ENCODE measurements around the gene ALS2CL.

Gene ALS2CL

DNA sequence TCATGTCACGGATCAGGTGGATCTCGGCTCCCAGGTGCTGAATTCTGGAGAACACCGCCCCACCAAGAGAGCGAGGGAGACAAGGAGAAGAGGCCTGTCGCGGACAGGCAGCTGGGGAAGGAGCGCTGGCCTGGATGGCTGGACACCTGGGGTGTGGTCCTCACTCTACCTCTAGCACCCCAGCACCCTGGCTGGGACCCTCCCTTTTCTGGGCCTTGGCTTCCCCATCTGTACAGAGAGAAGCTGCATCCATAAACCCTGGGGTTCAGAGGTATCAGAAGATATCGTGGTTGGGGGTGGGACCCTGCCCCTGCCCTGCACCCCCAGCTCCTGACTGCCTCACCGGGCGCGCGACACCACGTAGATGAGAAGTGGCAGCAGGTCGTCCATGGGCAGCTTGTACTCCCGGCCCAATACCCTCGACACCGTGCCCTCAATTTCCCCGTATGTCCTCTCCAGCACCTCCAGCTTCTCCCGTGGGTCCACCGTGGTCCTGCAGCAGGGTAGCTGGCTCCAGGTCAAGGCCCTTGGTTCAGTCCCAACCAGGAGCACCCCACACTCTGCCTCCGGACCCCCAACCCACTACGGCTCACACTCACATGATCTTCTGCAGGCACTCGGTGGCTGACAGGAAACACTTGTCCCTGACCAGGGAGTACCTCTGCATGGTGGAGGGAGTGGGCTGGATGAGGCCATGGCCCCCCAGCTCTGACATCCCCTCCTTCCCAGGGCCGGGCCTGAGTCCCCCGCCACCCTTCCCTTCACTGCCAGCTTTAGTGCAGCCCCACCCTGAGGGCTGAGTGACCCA, 21.7 kb downstream of the ALS2CL start:
- H3K27me3 ChIP-seq = no peaks in the 10 kb centered on the region
- no peak overlapping the region for H3K4me3 ChIP-seq (ENCODE audit: low read depth, low read length)
- H3K4me1 ChIP-seq = no peaks in the 10 kb centered on the region
- no peaks in the 10 kb centered on the region for H3K36me3 ChIP-seq
- DNase-seq = peak; percentile 2
- no peaks in the 10 kb centered on the region for H3K9me3 ChIP-seq
- no peak for TF ChIP-seq CTCF (IDR thresholded peaks at IDR 0.05; ENCODE audit: low read depth, low read length)

DNA sequence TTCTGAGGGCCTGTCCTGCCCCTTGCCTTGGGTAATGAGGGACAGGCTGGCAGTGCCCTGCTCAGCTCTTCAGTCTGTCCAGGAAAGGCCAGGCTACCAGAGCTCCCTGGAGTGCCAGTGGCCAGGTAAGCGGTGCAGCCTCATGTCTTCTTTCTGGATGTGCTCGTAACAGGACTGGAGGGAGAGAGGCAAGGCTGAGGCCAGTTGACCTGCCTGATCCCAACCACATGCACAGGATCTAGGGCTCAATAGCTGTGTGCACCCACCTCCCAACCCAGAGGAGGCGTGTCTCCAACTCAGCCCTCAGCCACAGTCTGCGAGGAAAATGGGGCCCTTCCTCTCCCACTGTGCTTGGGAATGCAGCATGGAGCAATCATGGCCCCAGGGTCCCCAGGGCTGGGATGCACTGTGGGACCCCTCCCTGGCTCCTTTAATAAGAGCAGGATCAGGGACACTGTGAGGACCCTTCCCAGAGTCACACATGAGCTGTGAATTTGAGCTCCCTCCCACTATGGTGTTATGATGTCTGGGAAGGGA, 22.5 kb downstream of the ALS2CL start:
- Histone ChIP-seq H3K4me3 (ENCODE audit: low read depth, low read length) (no peak overlapping the region), H3K27me3 (no peaks in the 10 kb centered on the region)
- no peak for TF ChIP-seq CTCF (IDR thresholded peaks at IDR 0.05; ENCODE audit: low read depth, low read length)

GRCh38 chr3:46670000-46670890, 23.2 kb downstream of the ALS2CL start:
- no peaks in the 10 kb centered on the region for H3K27me3 ChIP-seq
- no peak for TF ChIP-seq CTCF (IDR thresholded peaks at IDR 0.05; ENCODE audit: low read depth, low read length)
- no peak overlapping the region for H3K4me3 ChIP-seq (ENCODE audit: low read depth, low read length)
- no peaks in the 10 kb centered on the region for H3K36me3 ChIP-seq
- H3K9me3 ChIP-seq = no peaks in the 10 kb centered on the region
- no peaks in the 10 kb centered on the region for H3K4me1 ChIP-seq
- peak; percentile 1 for DNase-seq

More for the DNA sequence above, 22.5 kb downstream of the ALS2CL start:
- Histone ChIP-seq H3K9me3 (no peaks in the 10 kb centered on the region), H3K4me1 (no peaks in the 10 kb centered on the region), H3K36me3 (no peaks in the 10 kb centered on the region)
- DNase-seq = peak; percentile 0

- Histone ChIP-seq H3K9me3 (no peaks in the 10 kb centered on the region), H3K36me3 (no peaks in the 10 kb centered on the region), H3K4me3 (ENCODE audit: low read depth, low read length) (no peak overlapping the region), H3K27me3 (no peaks in the 10 kb centered on the region), H3K4me1 (no peaks in the 10 kb centered on the region)
- no peak for DNase-seq
- no peak for TF ChIP-seq CTCF (IDR thresholded peaks at IDR 0.05; ENCODE audit: low read depth, low read length)
Measured at GRCh38 chr3:46669191-46669999, 24.1 kb downstream of the ALS2CL start.

DNA sequence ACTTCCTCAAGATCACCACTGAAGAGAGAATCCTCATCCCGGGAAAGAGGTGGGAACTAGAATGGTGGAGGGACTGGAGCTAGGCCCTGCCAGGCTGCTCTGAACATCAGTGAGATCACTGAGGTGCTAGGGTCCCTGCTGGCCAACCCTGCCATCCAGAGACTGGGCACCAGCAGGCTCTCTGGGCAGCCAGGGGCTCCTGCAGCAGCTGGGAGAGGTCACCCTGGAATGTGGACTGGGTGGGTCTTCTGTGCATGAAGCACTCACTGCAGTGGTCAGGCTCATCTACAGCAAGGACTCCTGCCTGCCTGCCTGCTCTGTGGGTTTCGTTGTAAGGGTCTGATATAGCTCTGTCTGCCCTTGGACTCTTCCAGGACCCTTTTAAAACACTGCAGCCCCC, 24.9 kb downstream of the ALS2CL start:
- Histone ChIP-seq H3K36me3 (no peaks in the 10 kb centered on the region), H3K4me1 (no peaks in the 10 kb centered on the region), H3K9me3 (no peaks in the 10 kb centered on the region), H3K4me3 (ENCODE audit: low read depth, low read length) (no peak overlapping the region), H3K27me3 (no peaks in the 10 kb centered on the region)
- no peak for DNase-seq
- no peak for TF ChIP-seq CTCF (IDR thresholded peaks at IDR 0.05; ENCODE audit: low read depth, low read length)

Data from BE2C (cell line).